ENCODE data around the gene FLOT1. TPM values are rescaled to one million over a fixed set of nuclear protein-coding genes. Genes with fewer than 3 reads are reported as not detected.
"Not testable (repeated sequence)": the region's sequence is repeated elsewhere in the genome, so short reads cannot be mapped to it uniquely, and the experiment has no call there.

The FLOT1 gene
- polyA plus RNA-seq, 1 experiment: 155 TPM

- POLR2A ChIA-PET: interaction anchor here (0.5 to 1.4 kb wide), 2 partner anchors 23 to 84 kb away, joined by 4 to 7 read pairs; partner anchors contain the start of gene IER3
Observed at GRCh38 chr6:30766461-30767157, 24.1 kb upstream of the FLOT1 start.

DNA sequence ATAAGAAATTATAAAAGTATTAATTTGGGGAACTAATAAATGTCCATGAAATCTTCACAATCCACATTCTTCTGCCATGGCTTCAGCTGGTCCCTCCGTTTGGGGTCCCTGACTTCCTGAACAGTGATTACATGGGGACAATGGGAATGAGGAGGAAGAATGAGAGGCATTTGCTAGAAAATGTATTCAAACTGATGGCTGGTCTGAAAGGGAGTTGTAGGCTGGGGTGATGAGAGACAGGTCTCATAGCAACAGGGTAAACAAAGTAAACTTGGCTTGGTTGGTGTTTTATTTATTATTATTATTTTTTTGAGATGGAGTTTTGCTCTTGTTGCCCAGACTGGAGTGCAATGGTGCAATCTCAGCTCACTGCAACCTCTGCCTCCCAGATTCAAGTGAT lies 23.0 kb upstream of the FLOT1 start:
- DNase-seq (ENCODE audit: low read depth, low spot score); H3K9me3 ChIP-seq (ENCODE audit: control insufficient read depth, insufficient read depth, low read length); H3K27me3 ChIP-seq (ENCODE audit: control insufficient read depth, insufficient read depth, low read length); H3K27ac ChIP-seq (ENCODE audit: low read depth, low read length); POLR2A ChIA-PET; H3K4me3 ChIP-seq (ENCODE audit: low read depth, low read length): not testable (repeated sequence)
- CTCF ChIA-PET: interaction anchor here (0.9 kb wide), 1 partner anchor 12 kb away, joined by 5 read pairs; no protein-coding TSS in a partner anchor

More at GRCh38 chr6:30766461-30767157, 24.1 kb upstream of the FLOT1 start:
- CTCF ChIA-PET: interaction anchor here (0.6 to 1.0 kb wide), 4 partner anchors 10 to 149 kb away, joined by 3 to 5 read pairs (median 3); partner anchors contain the start of gene VARS2
- no peak for TF ChIP-seq CTCF (IDR thresholded peaks at IDR 0.05; ENCODE audit: low read depth, low read length)
- Histone ChIP-seq H3K4me3 (ENCODE audit: low read depth, low read length) (no peak overlapping the region), H3K9me3 (ENCODE audit: control insufficient read depth, insufficient read depth, low read length) (no peaks in the 10 kb centered on the region), H3K27ac (ENCODE audit: low read depth, low read length) (peak overlapping the region; percentile 21), H3K27me3 (ENCODE audit: control insufficient read depth, insufficient read depth, low read length) (no peaks in the 10 kb centered on the region)
- DNase-seq (ENCODE audit: low read depth, low spot score): no peak

- not testable (repeated sequence) for H3K9me3 ChIP-seq (ENCODE audit: control insufficient read depth, insufficient read depth, low read length); H3K4me3 ChIP-seq (ENCODE audit: low read depth, low read length); DNase-seq (ENCODE audit: low read depth, low spot score); H3K27me3 ChIP-seq (ENCODE audit: control insufficient read depth, insufficient read depth, low read length)
- H3K27ac ChIP-seq (ENCODE audit: low read depth, low read length): peak overlapping the region; percentile 21
- ChIA-PET POLR2A (interaction anchor here (1.0 to 2.1 kb wide), 2 partner anchors 12 to 17 kb away, joined by 7 to 8 read pairs; no protein-coding TSS in a partner anchor), CTCF (interaction anchor here (1.5 kb wide), 1 partner anchor 8 kb away, joined by 4 read pairs; no protein-coding TSS in a partner anchor)
Observed at GRCh38 chr6:30764490-30765043, 22.1 kb upstream of the FLOT1 start.

GRCh38 chr6:30763618-30764489 lies 21.4 kb upstream of the FLOT1 start:
- TF ChIP-seq CTCF (IDR thresholded peaks at IDR 0.05; ENCODE audit: low read depth, low read length): peak; percentile 13; the same call in 1 of the 2 replicates
- Histone ChIP-seq H3K9me3 (ENCODE audit: control insufficient read depth, insufficient read depth, low read length) (0 out of 2 replicates have a peak, but pooled peaks cover 4% of the 10 kb centered on the region), H3K4me3 (ENCODE audit: low read depth, low read length) (no peak overlapping the region), H3K27me3 (ENCODE audit: control insufficient read depth, insufficient read depth, low read length) (no peaks in the 10 kb centered on the region), H3K27ac (ENCODE audit: low read depth, low read length) (peak overlapping the region; percentile 48)
- POLR2A ChIA-PET: interaction anchor here (1.0 to 2.1 kb wide), 2 partner anchors 12 to 18 kb away, joined by 7 to 8 read pairs; no protein-coding TSS in a partner anchor
- CTCF ChIA-PET: interaction anchor here (1.5 kb wide), 2 partner anchors 9 to 11 kb away, joined by 4 to 6 read pairs; no protein-coding TSS in a partner anchor
- DNase-seq (ENCODE audit: low read depth, low spot score): no peak

DNA sequence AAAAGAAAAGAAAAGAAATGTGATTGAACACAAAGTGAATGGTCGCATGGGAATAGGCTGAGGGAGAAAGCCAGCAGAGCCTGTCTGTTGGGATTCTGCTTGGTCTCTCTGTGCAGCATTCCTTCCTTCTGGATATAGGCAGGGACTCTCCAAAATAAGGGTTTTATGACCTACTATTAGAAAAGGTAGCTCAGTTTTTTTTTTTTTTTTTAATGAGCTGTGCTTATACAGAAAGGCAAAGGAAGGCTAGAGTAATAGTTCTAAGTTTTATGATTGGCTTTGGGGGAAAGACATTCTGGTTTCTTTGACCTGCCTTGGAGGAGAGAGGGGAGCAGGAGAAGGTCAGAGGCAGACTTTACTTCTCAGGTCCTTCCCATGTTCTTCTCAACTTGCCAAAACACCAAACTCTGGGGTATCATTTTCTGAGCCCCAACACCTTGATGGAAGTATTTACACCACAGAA lies 20.7 kb upstream of the FLOT1 start:
- no peak for DNase-seq (ENCODE audit: low read depth, low spot score)
- 0 out of 2 replicates have a peak, but pooled peaks cover 4% of the 10 kb centered on the region for H3K9me3 ChIP-seq (ENCODE audit: control insufficient read depth, insufficient read depth, low read length)
- CTCF ChIA-PET: interaction anchor here (1.5 kb wide), 1 partner anchor 11 kb away, joined by 6 read pairs; no protein-coding TSS in a partner anchor
- peak overlapping the region; percentile 48 for H3K27ac ChIP-seq (ENCODE audit: low read depth, low read length)
- POLR2A ChIA-PET: interaction anchor here (2.1 kb wide), 1 partner anchor 18 kb away, joined by 8 read pairs; no protein-coding TSS in a partner anchor
- no peak overlapping the region for H3K4me3 ChIP-seq (ENCODE audit: low read depth, low read length)
- no peak for TF ChIP-seq CTCF (IDR thresholded peaks at IDR 0.05; ENCODE audit: low read depth, low read length)
- no peaks in the 10 kb centered on the region for H3K27me3 ChIP-seq (ENCODE audit: control insufficient read depth, insufficient read depth, low read length)

Data from AG04450 (cell line).